Gastrocnemius medialis (tissue), 4 donors: Measurements from ENCODE around the gene LRCH3.
"Not testable (repeated sequence)": the region's sequence is repeated elsewhere in the genome, so short reads cannot be mapped to it uniquely, and the experiment has no call there.

Experiments used
- POLR2A ChIP-seq, 2 donors: fragments of 450-650 bp; IDR thresholded peaks; one replicate each; pipeline ENCODE4 v1.6.1; 2017; ENCODE audit warnings: antibody characterized with exemption in 2 of 2, mild to moderate bottlenecking in 2 of 2, moderate library complexity in 2 of 2
- TF ChIP-seq, protein P1 (sequence below), 5 experiments: fragments of 450-650 bp in 3 of 5; fragments of 200-600 bp in 2 of 5; sonication (generic) in 2 of 5; IDR thresholded peaks in 4 of 5; conservative IDR thresholded peaks in 1 of 5; 1 replicate in 4 of 5; 2 replicates in 1 of 5; pipeline ENCODE4 v1.5.1; 2016 to 2019; ENCODE audit warnings: antibody characterized with exemption in 5 of 5, mild to moderate bottlenecking in 3 of 5, moderate library complexity in 3 of 5

DNA sequence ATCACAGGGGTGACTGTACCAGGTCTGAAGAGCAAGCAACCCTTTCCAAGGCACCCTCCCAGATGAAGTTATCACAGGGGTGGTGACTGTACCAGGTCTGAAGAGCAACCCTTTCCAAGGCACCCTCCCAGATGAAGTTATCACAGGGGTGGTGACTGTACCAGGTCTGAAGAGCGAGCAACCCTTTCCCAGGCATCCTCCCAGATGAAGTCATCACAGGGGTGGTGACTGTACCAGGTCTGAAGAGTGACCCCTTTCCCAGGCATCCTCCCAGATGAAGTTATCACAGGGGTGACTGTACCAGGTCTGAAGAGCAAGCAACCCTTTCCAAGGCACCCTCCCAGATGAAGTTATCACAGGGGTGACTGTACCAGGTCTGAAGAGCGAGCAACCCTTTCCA, 117.5 kb downstream of the LRCH3 start:
- TF ChIP-seq POLR2A (IDR thresholded peaks at IDR 0.05), result not testable (repeated sequence)
- TF ChIP-seq, protein P1, sequence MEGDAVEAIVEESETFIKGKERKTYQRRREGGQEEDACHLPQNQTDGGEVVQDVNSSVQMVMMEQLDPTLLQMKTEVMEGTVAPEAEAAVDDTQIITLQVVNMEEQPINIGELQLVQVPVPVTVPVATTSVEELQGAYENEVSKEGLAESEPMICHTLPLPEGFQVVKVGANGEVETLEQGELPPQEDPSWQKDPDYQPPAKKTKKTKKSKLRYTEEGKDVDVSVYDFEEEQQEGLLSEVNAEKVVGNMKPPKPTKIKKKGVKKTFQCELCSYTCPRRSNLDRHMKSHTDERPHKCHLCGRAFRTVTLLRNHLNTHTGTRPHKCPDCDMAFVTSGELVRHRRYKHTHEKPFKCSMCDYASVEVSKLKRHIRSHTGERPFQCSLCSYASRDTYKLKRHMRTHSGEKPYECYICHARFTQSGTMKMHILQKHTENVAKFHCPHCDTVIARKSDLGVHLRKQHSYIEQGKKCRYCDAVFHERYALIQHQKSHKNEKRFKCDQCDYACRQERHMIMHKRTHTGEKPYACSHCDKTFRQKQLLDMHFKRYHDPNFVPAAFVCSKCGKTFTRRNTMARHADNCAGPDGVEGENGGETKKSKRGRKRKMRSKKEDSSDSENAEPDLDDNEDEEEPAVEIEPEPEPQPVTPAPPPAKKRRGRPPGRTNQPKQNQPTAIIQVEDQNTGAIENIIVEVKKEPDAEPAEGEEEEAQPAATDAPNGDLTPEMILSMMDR (IDR thresholded peaks at IDR 0.05 in 4 of 5, conservative IDR thresholded peaks at IDR 0.05 in 1 of 5), result not testable (repeated sequence)
